GM23338 (cell line): ENCODE results near the gene TMEM43. TPM values are rescaled to one million over a fixed set of nuclear protein-coding genes. Genes with fewer than 3 reads are reported as not detected.
A peak's percentile ranks its signal among the peaks of the same experiment; 100 is the strongest.

Experiments used
- ATAC-seq: fragments of 200-7000 bp; cut with Tn5 transposase; 3 replicates; pipeline ENCODE4 v1.9.1; 2020
- DNase-seq: peaks from one replicate; pipeline ENCODE4 v3.0.0-alpha.2; 2015; ENCODE audit warnings: low spot score
- H2AFZ ChIP-seq: fragments of 200-600 bp; sonication (generic); 2 replicates; pipeline ENCODE4 v1.8.0; 2016; ENCODE audit warnings: antibody characterized with exemption, mild to moderate bottlenecking, moderate library complexity
- H3F3A ChIP-seq: fragments of 200-600 bp; sonication (generic); replicated peaks from 2 replicates; pipeline ENCODE4 v1.8.0; 2017; ENCODE audit warnings: antibody characterized with exemption, mixed run types, low read depth
- H3K27ac ChIP-seq: fragments of 200-600 bp; sonication (generic); 2 replicates; pipeline ENCODE4 v1.6.1; 2016; ENCODE audit warnings: low read depth
- H3K27me3 ChIP-seq: fragments of 200-600 bp; sonication (generic); 2 replicates; pipeline ENCODE4 v1.8.0; 2016; ENCODE audit warnings: mild to moderate bottlenecking, mixed run types, moderate library complexity; ENCODE audit not compliant: insufficient read depth
- H3K36me3 ChIP-seq: fragments of 200-600 bp; sonication (generic); 2 replicates; pipeline ENCODE4 v1.8.0; 2016; ENCODE audit warnings: mild to moderate bottlenecking; ENCODE audit not compliant: insufficient read depth
- H3K4me1 ChIP-seq: fragments of 200-600 bp; sonication (generic); 2 replicates; pipeline ENCODE4 v1.8.0; 2016; ENCODE audit warnings: mild to moderate bottlenecking, moderate library complexity; ENCODE audit not compliant: insufficient read depth
- H3K4me2 ChIP-seq: fragments of 200-600 bp; sonication (generic); 2 replicates; pipeline ENCODE4 v1.7.1; 2017; ENCODE audit warnings: mixed run types
- H3K4me3 ChIP-seq: fragments of 200-600 bp; sonication (generic); 2 replicates; pipeline ENCODE4 v1.6.1; 2016; ENCODE audit warnings: mixed run types
- H3K79me2 ChIP-seq: fragments of 200-600 bp; sonication (generic); replicated peaks from 2 replicates; pipeline ENCODE4 v1.8.0; 2017; ENCODE audit warnings: mild to moderate bottlenecking; ENCODE audit not compliant: insufficient read depth
- H3K9me2 ChIP-seq: fragments of 200-600 bp; sonication (generic); 2 replicates; pipeline ENCODE4 v1.8.0; 2017; ENCODE audit not compliant: insufficient read depth
- H4K20me1 ChIP-seq: fragments of 200-600 bp; sonication (generic); replicated peaks from 2 replicates; pipeline ENCODE4 v1.8.0; 2017; ENCODE audit warnings: mild to moderate bottlenecking; ENCODE audit not compliant: insufficient read depth
- H3K27ac Mint-ChIP-seq: 2 replicates; pipeline ENCODE4 v1.8.0; 2020; ENCODE audit warnings: inconsistent platforms, mild to moderate bottlenecking, moderate library complexity, mixed read lengths
- H3K27me3 Mint-ChIP-seq: 3 replicates; pipeline ENCODE4 v1.8.0; 2022; ENCODE audit warnings: low read depth, mild to moderate bottlenecking, moderate library complexity, mixed read lengths, inconsistent platforms; ENCODE audit not compliant: insufficient read depth, poor library complexity
- H3K36me3 Mint-ChIP-seq: 3 replicates; pipeline ENCODE4 v1.8.0; 2021; ENCODE audit warnings: low read depth, mild to moderate bottlenecking, inconsistent platforms, moderate library complexity, mixed read lengths
- H3K4me1 Mint-ChIP-seq: 3 replicates; pipeline ENCODE4 v1.8.0; 2020; ENCODE audit warnings: mild to moderate bottlenecking, inconsistent platforms, mixed read lengths
- H3K4me3 Mint-ChIP-seq: 3 replicates; pipeline ENCODE4 v1.8.0; 2021; ENCODE audit warnings: moderate library complexity, mild to moderate bottlenecking, inconsistent platforms, mixed read lengths
- H3K9me3 Mint-ChIP-seq: 3 replicates; pipeline ENCODE4 v1.8.0; 2020; ENCODE audit warnings: moderate library complexity, mild to moderate bottlenecking, inconsistent platforms, mixed read lengths
- CREB1 ChIP-seq: fragments of 250-450 bp; sonication (Bioruptor Pico); IDR thresholded peaks from 2 replicates; pipeline ENCODE4 v1.5.0; 2020; ENCODE audit warnings: low read depth, mild to moderate bottlenecking, moderate library complexity
- CTCF ChIP-seq, 2 experiments: fragments of 200-600 bp in 1 of 2; sonication (generic) in 1 of 2; conservative IDR thresholded peaks; 2 replicates each; pipeline versions ENCODE4 v1.5.1 to v1.6.1; 2016 to 2017; ENCODE audit warnings: antibody characterized with exemption in 2 of 2, low read depth in 2 of 2, mild to moderate bottlenecking in 2 of 2, moderate library complexity in 1 of 2
- EZH2phosphoT487 ChIP-seq: fragments of 200-600 bp; sonication (generic); IDR thresholded peaks from one replicate; pipeline ENCODE4 v1.8.1; 2018; ENCODE audit warnings: antibody characterized with exemption; ENCODE audit not compliant: unreplicated experiment
- JUNB ChIP-seq: IDR thresholded peaks from one replicate; pipeline ENCODE4 v1.6.1; 2016; ENCODE audit warnings: antibody characterized with exemption; ENCODE audit not compliant: unreplicated experiment
- NANOG ChIP-seq: IDR thresholded peaks from 2 replicates; pipeline ENCODE4 v1.6.1; 2016; ENCODE audit warnings: antibody characterized with exemption, borderline replicate concordance
- POLR2AphosphoS5 ChIP-seq: IDR thresholded peaks from 2 replicates; pipeline ENCODE4 v1.6.1; 2016; ENCODE audit warnings: antibody characterized with exemption, low read depth
- REST ChIP-seq: IDR thresholded peaks from one replicate; pipeline ENCODE4 v1.6.1; 2018; ENCODE audit warnings: antibody characterized with exemption; ENCODE audit not compliant: unreplicated experiment
- ZNF331 ChIP-seq: fragments of 250-450 bp; sonication (Bioruptor Pico); IDR thresholded peaks from 2 replicates; pipeline ENCODE4 v1.5.0; 2020; ENCODE audit warnings: low read depth, mild to moderate bottlenecking, moderate library complexity
- polyA plus RNA-seq: library from polyadenylated mRNA; unstranded; fragments of >200 nt; fragmentation: Nextera tagmentation; extraction: Ambion mirVana; gene quantifications from 2 replicates; pipeline ENCODE4 v1.2.1, GENCODE V29; 2016
- total RNA-seq: library from RNA; depleted of rRNA; stranded (reverse); fragments of >200 nt; shearing (Covaris generic); gene quantifications from 2 replicates; pipeline ENCODE4 v1.2.3, GENCODE V29; 2014
- TF ChIP-seq, protein P1 (sequence below): IDR thresholded peaks from 2 replicates; pipeline ENCODE4 v1.6.1; 2016; ENCODE audit warnings: antibody characterized with exemption

Gene TMEM43
- total and polyA plus RNA-seq, 2 experiments from 2014 or later, result 15.9 to 34.7 TPM

DNA sequence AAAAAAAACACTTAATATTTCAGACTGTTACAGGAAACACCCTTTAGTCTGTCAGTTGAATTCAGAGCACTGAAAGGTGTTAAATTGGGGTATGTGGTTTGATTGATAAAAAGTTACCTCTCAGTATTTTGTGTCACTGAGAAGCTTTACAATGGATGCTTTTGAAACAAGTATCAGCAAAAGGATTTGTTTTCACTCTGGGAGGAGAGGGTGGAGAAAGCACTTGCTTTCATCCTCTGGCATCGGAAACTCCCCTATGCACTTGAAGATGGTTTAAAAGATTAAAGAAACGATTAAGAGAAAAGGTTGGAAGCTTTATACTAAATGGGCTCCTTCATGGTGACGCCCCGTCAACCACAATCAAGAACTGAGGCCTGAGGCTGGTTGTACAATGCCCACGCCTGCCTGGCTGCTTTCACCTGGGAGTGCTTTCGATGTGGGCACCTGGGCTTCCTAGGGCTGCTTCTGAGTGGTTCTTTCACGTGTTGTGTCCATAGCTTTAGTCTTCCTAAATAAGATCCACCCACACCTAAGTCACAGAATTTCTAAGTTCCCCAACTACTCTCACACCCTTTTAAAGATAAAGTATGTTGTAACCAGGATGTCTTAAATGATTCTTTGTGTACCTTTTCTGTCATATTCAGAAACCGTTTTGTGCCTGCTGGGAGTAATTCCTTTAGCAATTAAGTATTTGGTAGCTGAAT lies 17.9 kb downstream of the TMEM43 start (continued):
- TF ChIP-seq, protein P1, sequence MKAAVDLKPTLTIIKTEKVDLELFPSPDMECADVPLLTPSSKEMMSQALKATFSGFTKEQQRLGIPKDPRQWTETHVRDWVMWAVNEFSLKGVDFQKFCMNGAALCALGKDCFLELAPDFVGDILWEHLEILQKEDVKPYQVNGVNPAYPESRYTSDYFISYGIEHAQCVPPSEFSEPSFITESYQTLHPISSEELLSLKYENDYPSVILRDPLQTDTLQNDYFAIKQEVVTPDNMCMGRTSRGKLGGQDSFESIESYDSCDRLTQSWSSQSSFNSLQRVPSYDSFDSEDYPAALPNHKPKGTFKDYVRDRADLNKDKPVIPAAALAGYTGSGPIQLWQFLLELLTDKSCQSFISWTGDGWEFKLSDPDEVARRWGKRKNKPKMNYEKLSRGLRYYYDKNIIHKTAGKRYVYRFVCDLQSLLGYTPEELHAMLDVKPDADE, result no peak
- TF ChIP-seq EZH2phosphoT487, result no peak
- TF ChIP-seq POLR2AphosphoS5, result no peak
- TF ChIP-seq CREB1 (CRISPR knock-in tag), result no peak
- TF ChIP-seq ZNF331 (CRISPR knock-in tag), result no peak

GRCh38 chr3:14143271-14144225 lies 18.7 kb downstream of the TMEM43 start:
- H3F3A ChIP-seq, result no peaks in the 10 kb centered on the region
- H2AFZ ChIP-seq, result no peak overlapping the region
- peak overlapping the region; percentile 29; the same call in 1 of the 2 replicates for H3K27ac ChIP-seq
- ATAC-seq (no peak), DNase-seq (peak; percentile 21)
- Mint-ChIP-seq H3K27me3 (peaks cover 7% of the 10 kb centered on the region), H3K36me3 (peaks cover 46% of the 10 kb centered on the region), H3K4me3 (no peak overlapping the region), H3K27ac (peak overlapping the region; percentile 81; the same call in 1 of the 2 replicates), H3K9me3 (no peaks in the 10 kb centered on the region), H3K4me1 (peaks cover 28% of the 10 kb centered on the region)
- H3K36me3 ChIP-seq, result no peaks in the 10 kb centered on the region; the same call in 1 of the 2 replicates
- no peaks in the 10 kb centered on the region for H3K27me3 ChIP-seq
- H3K79me2 ChIP-seq, result no peaks in the 10 kb centered on the region
- H3K4me2 ChIP-seq, result no peak overlapping the region
- peaks cover 4% of the 10 kb centered on the region; the same call in 1 of the 2 replicates for H4K20me1 ChIP-seq
- no peak overlapping the region for H3K4me3 ChIP-seq
- H3K9me2 ChIP-seq, result no peaks in the 10 kb centered on the region
- peaks cover 12% of the 10 kb centered on the region for H3K4me1 ChIP-seq
- TF ChIP-seq EZH2phosphoT487 (no peak), REST (no peak), JUNB (no peak), NANOG (no peak), CTCF (conservative IDR thresholded peaks at IDR 0.05; ENCODE audit: low read depth in 2 of 2) (no peak)
